Ecto neural progenitor cell (in vitro differentiated cells): ENCODE results near the gene KDM5C.

Source experiments
- DNase-seq: peaks from one replicate; pipeline ENCODE4 v3.0.0-alpha.2; 2018; ENCODE audit warnings: low spot score

KDM5C gene

GRCh38 chrX:53224860-53225797, at the start of gene KDM5C:
KDM5C (minus strand) TSS chrX:53225207; CDS start chrX:53224889, 318 bp downstream.
- peak; percentile 95 for DNase-seq

DNA sequence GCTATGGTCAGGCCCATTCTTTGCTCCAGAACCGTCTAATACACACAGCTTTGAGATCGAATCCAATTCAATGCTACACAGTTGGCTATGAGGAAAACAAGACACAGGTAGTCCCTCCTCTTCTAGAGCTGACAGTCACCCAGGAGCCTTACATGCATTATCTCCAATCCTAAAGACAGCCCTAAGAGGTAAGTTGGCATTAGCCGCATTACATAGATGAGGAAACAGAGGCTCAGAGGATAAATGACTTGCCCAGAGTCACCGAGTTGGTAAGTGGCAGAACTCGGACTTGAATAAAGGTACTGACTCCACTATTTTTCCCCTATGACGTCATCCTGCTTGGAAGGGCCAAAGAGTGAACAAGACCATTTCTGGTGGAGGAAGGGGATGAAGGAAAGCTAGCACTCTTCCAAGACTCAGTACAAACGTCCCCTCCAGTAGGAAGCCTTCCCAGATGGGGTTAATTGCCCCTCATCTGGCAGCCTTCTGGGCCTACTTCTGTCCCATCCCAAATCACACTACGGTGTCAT, 47.9 kb upstream of the KDM5C start:
- DNase-seq, result no peak

GRCh38 chrX:53269536-53270107, 44.6 kb upstream of the KDM5C start:
- DNase-seq, result no peak

- no peak for DNase-seq
Measured at GRCh38 chrX:53268173-53268572, 43.2 kb upstream of the KDM5C start.

GRCh38 chrX:53266914-53267313, 41.9 kb upstream of the KDM5C start:
- no peak for DNase-seq

GRCh38 chrX:53265771-53266574, 41.0 kb upstream of the KDM5C start:
- DNase-seq, result no peak

DNA sequence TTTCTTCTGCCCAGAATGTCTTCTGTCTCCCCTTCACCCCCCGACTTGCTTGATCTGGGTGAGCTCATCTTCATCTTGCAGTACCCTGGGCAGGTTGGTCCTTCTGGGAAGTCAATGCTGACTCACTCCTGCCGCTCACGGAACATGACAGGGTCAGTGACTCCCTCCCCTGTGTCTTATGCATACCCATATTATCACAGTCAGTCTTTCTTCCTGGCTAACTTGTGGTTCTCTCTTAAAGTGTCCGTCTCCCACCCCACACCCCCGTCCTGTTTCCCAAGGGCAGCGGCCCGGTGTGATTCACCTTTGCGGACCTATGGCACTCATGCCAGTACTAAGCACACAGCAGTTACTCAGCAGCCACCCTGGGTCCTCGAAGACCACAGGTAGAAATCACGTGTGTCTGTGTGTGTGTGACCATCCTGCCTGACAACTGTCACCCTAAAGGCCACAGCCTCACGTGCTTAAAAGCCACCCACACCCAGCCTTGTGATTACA, 38.6 kb upstream of the KDM5C start:
- no peak for DNase-seq

GRCh38 chrX:53262918-53263394, 37.9 kb upstream of the KDM5C start:
- DNase-seq, result no peak

- DNase-seq, result no peak
Measured at GRCh38 chrX:53262189-53262917, 37.3 kb upstream of the KDM5C start.

- no peak for DNase-seq
Measured at GRCh38 chrX:53261355-53261972, 36.5 kb upstream of the KDM5C start.

- DNase-seq, result no peak
Measured at GRCh38 chrX:53260836-53261235, 35.8 kb upstream of the KDM5C start.

DNA sequence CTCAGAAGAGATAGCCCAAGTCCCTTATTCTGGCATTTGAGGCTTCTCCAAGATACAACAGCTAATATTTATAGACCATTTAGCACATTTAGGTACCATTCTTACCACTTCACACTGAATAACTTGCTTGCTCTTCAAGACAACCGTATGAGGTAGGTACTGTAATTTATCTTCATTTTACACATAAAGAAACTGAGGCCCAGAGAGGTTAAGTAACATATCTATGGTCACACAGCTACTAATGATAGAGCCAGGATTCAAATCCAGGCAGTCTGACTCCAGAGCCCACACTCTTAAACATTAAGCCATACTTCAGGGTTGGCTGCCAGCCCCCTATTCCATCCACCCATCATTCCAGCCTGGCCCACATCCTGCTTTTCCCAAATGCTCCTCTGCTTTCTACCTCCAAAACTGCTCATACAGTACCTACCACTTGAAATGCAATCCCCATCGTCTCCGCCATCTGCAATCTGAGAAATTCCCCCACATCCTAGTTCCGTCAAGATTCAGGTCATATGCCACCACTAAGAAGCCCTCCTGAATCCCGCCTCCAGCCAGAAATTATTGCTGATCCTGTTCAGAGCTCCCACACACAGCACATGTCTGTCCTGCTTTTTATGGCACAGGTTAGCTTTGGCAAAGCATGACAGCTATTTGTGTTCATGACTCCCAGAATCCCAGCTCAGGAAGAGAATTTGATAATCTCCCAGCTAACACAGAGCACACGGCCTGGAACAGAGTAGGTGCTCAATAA, 32.8 kb upstream of the KDM5C start:
- DNase-seq, result no peak

GRCh38 chrX:53257166-53257565, 32.2 kb upstream of the KDM5C start:
- DNase-seq, result no peak

DNA sequence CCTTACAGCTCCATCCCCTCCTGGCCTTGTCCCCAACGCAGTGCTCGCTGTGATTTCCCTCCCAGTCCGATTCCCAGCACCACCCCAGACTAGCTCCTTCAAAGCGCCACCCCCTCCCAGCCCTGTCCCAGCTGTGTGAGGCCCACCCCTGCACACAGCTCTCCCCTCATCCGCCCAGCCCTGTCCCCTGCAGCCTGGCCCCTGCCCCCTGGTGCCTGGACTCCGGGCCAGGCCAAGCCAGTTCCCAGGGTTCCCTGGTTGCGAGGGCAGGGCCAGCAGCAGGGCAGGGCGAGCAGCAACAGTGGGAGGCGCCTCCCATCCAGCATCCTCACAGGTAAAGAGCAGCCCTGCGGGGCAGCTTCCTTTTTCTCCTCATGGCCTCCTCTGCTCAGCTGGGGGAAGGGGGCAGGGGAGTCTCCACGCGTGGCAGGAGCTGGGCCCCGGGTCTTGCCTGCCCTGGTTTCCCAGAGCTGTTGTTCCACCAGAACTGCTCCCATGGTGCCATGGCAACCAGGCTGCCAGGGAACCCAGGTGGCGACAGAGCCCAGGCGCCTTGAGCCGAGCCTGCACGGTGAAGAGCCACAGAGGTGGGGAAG, 31.5 kb upstream of the KDM5C start:
- DNase-seq, result no peak

DNA sequence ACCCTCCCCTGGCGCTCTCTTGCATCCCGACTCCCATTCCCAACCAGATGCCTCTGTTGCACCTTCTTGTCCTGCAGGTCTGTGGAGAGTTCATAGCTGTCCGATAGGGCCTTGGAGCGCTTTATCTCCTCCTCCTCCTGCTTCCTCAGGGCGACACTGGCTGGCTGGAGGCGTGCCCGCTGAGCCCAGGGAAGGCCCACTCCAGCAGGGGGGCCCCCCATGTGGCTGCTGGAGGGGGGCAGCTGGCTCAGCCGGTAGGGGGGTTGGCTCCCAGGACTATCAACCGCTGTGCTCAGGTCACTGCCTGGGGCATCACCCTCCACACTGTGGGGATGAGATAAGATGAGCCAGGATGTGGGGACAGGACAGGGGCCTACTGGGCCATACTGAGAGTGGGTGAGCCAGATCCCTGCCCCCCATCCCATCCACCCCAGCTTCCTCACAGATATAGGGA, 30.8 kb upstream of the KDM5C start:
- no peak for DNase-seq

- DNase-seq, result no peak
Measured at GRCh38 chrX:53254570-53255461, 29.8 kb upstream of the KDM5C start.

DNA sequence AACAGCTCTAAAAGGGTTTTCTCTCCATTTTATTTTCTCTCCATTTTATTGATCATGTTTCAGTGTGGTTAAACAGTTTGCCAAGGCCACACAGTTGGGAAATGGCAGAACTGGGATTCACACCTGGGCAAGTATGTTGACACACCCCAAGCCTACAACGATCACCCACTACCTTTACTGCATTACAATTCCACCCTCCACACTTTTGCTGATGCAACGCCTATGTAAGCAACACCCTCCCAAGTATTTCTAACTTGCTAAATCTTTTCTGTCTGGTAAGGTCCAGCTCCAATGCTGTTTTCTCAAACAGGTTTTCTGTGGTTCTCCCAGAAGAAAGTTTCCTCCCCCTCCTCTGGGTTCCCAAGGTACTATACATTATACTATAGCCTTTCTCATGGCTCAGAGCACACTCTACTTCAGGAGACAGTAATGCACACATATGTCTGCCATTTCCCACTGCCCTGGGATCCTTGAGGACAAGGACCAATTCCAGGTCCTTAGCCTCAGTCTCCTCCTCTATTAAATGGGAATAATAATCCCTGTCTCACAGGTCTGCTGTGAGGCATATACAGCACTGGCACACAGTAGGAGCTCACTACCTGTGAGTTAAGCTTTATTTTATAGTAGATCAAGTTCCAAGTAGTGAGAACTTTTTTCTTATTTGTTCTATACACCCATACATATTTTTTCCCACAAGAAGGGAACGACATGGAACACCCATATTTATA, 28.4 kb upstream of the KDM5C start:
- no peak for DNase-seq

DNA sequence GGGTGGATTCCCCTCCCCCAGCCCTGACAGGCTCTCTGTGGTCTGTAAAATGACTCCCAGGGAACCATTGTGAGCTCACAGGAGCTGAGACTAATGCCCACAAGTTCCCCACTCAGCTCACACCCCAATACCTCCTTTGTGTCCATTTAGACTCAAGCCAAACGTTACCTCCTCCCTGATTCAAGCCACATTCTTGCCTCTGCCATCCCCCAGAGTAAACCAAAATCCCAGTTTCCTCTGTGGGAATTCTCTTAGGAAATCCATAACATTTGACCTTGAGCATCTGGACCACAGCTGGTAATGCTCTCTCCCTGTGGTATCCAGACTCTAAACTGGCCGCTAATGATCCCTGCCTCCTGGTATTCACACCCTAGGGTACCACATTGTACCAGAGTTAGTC, 26.3 kb upstream of the KDM5C start:
- DNase-seq, result no peak
